ENCODE results near the gene COL25A1. TPM values are rescaled to one million over a fixed set of nuclear protein-coding genes. Genes with fewer than 3 reads are reported as not detected.

Gene COL25A1
- total RNA-seq, 4 donors from 2014 or later = 0.14 to 1.6 (median 0.32) TPM; not detected in 1

GRCh38 chr4:109179061-109179460 is 123.4 kb downstream of the COL25A1 start:
- no peak for TF ChIP-seq POLR2A (IDR thresholded peaks at IDR 0.05)
- no peak for TF ChIP-seq EP300 (IDR thresholded peaks at IDR 0.05; ENCODE audit: low read depth)
- no peak for TF ChIP-seq POLR2AphosphoS5 (IDR thresholded peaks at IDR 0.05)
- TF ChIP-seq CTCF (IDR thresholded peaks at IDR 0.05) = no peak
- in situ Hi-C loops (cut with MboI; ENCODE audit: low pct_ligation_motif_present in 1 of 4, low pct_unique_long_range_greater_than_20kb in 1 of 4, low sequenced_read_pairs in 3 of 4) (no loop called here), intact Hi-C loops (cut with DNase I; ENCODE audit: low total_unique reads) (no loop called here)
- no peaks in the 10 kb centered on the region for H3K4me1 ChIP-seq
- no peak overlapping the region for H3K27ac ChIP-seq
- H3K4me3 ChIP-seq = no peak overlapping the region
- 60 to 70% methylated on average over 3 of the region's 3 CpGs for WGBS, 2 donors (ENCODE audit: low coverage in 1 of 2)
- H3K9me3 ChIP-seq = no peaks in the 10 kb centered on the region
- no peak for DNase-seq
- H3K36me3 ChIP-seq = no peaks in the 10 kb centered on the region
- no peaks in the 10 kb centered on the region for H3K27me3 ChIP-seq

DNA sequence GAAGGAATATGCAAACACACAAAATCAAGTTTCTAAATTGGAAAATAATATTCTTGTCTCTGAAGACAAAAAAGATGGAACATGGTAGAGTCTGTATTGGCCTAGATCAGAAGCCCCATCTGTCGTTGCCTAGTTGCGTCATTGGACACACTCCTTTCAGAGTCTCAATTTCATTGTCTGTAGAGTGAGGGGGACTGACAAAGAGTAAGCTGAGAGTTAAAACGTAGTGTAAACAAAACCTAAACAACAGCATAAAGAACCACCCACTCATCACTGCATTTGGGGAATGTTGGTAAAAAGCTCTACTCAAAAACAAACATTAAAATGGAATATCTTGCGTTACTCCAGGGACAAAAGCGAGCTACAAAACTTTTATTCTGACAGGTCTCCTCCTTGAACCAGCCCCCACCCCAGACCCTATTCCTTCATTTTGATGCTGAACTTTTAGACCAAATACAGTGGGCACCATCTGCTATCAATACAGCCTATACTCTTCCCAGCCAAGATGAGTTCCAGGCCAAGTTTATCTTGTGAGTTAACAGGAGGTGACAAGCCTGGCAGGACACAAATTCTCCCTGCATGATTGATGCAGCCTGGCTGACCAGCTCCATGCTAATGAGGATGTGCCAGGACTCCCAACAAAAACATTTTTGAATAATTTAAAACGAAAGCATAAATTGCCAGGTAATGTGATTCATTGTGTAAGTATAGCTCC is 125.2 kb downstream of the COL25A1 start:
- no peaks in the 10 kb centered on the region for H3K27me3 ChIP-seq
- H3K36me3 ChIP-seq = no peaks in the 10 kb centered on the region
- H3K4me1 ChIP-seq = no peaks in the 10 kb centered on the region
- H3K4me3 ChIP-seq = no peak overlapping the region
- WGBS, 2 donors (ENCODE audit: low coverage in 1 of 2) = 75% methylated on average over 6 of the region's 6 CpGs
- TF ChIP-seq POLR2AphosphoS5 (IDR thresholded peaks at IDR 0.05) (no peak), EP300 (IDR thresholded peaks at IDR 0.05; ENCODE audit: low read depth) (no peak), POLR2A (IDR thresholded peaks at IDR 0.05) (no peak), CTCF (IDR thresholded peaks at IDR 0.05) (no peak)
- intact Hi-C loops (cut with DNase I; ENCODE audit: low total_unique reads) (no loop called here), in situ Hi-C loops (cut with MboI; ENCODE audit: low pct_ligation_motif_present in 1 of 4, low pct_unique_long_range_greater_than_20kb in 1 of 4, low sequenced_read_pairs in 3 of 4) (no loop called here)
- no peak for DNase-seq
- no peaks in the 10 kb centered on the region for H3K9me3 ChIP-seq
- no peak overlapping the region for H3K27ac ChIP-seq

DNA sequence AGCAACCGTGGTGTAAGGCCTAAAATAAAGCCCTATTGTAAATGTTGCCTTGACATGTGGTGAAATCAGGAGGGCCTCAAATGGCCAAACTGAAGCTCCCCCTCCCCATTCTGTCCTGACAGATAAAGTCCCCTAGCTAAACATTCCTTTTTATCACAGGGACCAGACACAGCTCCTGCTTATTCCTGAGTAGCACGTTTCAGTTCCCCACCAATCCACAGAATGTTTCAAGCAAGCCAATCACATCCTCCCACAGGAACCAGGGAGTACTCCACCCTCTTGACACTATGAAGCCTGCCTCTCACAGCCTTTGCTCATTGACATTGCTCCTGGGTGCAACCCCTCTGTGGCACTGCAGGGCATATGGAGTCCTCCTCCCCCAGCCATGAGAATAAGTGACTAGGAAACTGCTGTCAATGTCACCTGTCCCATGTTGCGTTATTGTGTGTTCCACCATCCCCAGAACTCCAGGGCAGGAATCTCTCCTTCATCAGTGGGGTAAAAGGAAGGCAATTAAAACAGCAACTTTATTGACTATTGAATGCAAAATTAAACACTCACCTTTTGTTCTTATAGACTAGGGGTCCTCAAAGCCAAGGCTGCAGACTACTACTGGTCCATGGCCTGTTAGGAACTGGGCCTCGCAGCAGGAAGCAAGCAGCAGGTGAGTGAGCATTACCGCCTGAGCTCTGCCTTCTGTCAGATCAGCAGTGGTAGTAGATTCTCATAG is 128.1 kb downstream of the COL25A1 start:
- no peak for TF ChIP-seq POLR2A (IDR thresholded peaks at IDR 0.05)
- no peaks in the 10 kb centered on the region for H3K4me1 ChIP-seq
- no peak overlapping the region for H3K27ac ChIP-seq
- H3K36me3 ChIP-seq = no peaks in the 10 kb centered on the region
- 76 to 95% methylated on average over 2 to 5 of the region's 5 CpGs for WGBS, 2 donors (ENCODE audit: low coverage in 1 of 2)
- in situ Hi-C loops (cut with MboI; ENCODE audit: low pct_ligation_motif_present in 1 of 4, low pct_unique_long_range_greater_than_20kb in 1 of 4, low sequenced_read_pairs in 3 of 4) (no loop called here), intact Hi-C loops (cut with DNase I; ENCODE audit: low total_unique reads) (no loop called here)
- no peak overlapping the region for H3K4me3 ChIP-seq
- DNase-seq = no peak
- H3K9me3 ChIP-seq = no peaks in the 10 kb centered on the region
- H3K27me3 ChIP-seq = no peaks in the 10 kb centered on the region

DNA sequence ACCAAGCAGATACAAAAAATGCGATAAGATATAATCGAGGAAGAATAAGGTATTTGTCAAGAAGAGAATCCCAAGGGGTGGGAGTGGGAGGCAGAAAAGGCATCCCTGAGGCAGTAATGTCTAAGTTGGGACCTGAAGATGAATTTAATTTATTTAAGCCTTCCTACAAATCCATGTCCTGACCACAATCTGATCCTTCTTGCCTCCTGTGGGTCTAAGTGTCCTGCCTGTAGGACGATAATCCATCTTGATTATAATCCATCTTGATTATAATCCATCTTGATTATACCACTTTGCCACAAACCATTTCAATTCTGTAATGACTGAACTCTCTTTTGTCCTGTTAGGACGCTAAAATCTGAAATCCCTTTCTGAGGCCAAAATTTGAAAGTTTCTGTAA is 130.2 kb downstream of the COL25A1 start:
- DNase-seq = no peak
- intact Hi-C loops (cut with DNase I; ENCODE audit: low total_unique reads) (no loop called here), in situ Hi-C loops (cut with MboI; ENCODE audit: low pct_ligation_motif_present in 1 of 4, low pct_unique_long_range_greater_than_20kb in 1 of 4, low sequenced_read_pairs in 3 of 4) (no loop called here)
- no peaks in the 10 kb centered on the region for H3K36me3 ChIP-seq
- 72 to 73% methylated on average over 4 of the region's 4 CpGs for WGBS, 2 donors (ENCODE audit: low coverage in 1 of 2)
- no peaks in the 10 kb centered on the region for H3K4me1 ChIP-seq
- no peaks in the 10 kb centered on the region for H3K9me3 ChIP-seq
- no peak overlapping the region for H3K4me3 ChIP-seq
- no peak overlapping the region for H3K27ac ChIP-seq
- TF ChIP-seq CTCF (IDR thresholded peaks at IDR 0.05) (no peak), POLR2A (IDR thresholded peaks at IDR 0.05) (no peak), POLR2AphosphoS5 (IDR thresholded peaks at IDR 0.05) (no peak), EP300 (IDR thresholded peaks at IDR 0.05; ENCODE audit: low read depth) (no peak)
- no peaks in the 10 kb centered on the region for H3K27me3 ChIP-seq
